ENCODE data around the gene STK11IP. TPM values are rescaled to one million over a fixed set of nuclear protein-coding genes. Genes with fewer than 3 reads are reported as not detected.

The STK11IP gene
- polyA plus RNA-seq, 1 donor from 2014 or later, result 9.2 TPM

DNA sequence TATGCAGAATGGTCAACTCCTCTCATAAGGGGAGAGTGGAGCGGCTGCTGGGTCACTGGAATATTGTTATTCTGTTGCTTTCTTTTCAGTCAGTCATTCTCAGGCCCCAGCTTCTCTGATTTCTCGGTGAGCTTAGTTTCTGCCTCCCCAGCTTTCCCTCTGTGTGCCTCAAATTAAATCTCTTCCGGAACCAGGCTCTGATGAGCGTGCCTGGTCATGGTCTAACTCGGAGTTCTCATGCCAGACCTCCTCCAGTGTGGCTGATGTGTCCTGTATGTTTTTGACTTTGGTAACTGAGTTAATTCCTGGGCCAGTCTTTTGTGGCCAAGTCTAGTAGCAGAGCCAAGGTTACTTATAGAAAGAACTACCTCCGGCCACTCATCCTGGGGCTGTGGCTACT is 4.9 kb upstream of the STK11IP start:
- peaks cover 10% of the 10 kb centered on the region for H3K27me3 Mint-ChIP-seq
- H3K4me3 Mint-ChIP-seq, result peak overlapping the region in 1 of 4 donors; percentile 69
- H3K9me3 Mint-ChIP-seq, result no peaks in the 10 kb centered on the region
- peaks cover 2 to 10% (median 3%) of the 10 kb centered on the region in 3 donors for H3K4me1 Mint-ChIP-seq
- H3K27ac Mint-ChIP-seq, result no peak overlapping the region
- H3K36me3 Mint-ChIP-seq, result peaks cover 1% of the 10 kb centered on the region

DNA sequence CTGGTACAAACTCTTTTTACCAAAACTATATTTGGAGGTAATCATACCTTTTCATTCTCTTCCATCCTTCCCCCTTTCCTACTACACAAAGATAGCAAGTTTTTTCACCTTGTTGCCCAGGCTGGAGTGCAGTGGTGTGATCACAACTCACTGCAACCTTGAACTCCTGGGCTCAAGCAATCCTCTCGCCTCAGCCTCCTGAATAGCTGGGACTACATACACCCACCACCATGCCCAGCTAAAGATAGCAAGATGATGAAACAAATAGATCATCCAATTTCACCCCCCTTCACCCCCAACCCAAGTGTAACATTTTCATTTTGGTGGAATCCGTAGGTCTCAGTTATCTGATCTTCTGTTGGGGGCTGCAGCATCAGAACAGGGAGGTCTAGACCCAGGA is 4.5 kb upstream of the STK11IP start:
- no peaks in the 10 kb centered on the region for H3K9me3 Mint-ChIP-seq
- peak overlapping the region in 1 of 4 donors; percentile 69 for H3K4me3 Mint-ChIP-seq
- peaks cover 5 to 11% (median 5%) of the 10 kb centered on the region in 3 donors for H3K4me1 Mint-ChIP-seq
- no peak overlapping the region for H3K27ac Mint-ChIP-seq
- peaks cover 1% of the 10 kb centered on the region for H3K36me3 Mint-ChIP-seq
- peaks cover 10% of the 10 kb centered on the region for H3K27me3 Mint-ChIP-seq

DNA sequence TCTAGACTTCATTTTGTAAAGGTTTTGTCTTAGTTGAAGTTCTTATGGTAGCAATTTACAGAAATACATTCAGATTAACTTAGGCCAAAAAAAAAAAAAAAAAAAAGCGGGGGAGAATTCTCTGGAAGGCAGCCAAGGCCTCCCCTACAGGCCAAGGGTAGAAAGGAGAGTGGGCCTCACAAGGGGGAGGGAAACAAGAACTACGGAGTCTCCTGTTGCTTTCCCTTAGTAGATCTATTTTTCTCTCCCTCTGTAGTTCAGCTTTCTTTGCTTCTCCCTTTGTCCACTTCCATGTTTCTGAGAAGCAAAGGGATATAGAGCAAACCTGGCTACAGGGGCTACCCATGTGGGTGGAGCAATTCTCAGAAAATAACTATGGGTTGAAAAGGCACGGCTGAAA is 2.4 kb upstream of the STK11IP start:
- H3K4me3 Mint-ChIP-seq, result peak overlapping the region in 2 of 4 donors; percentile 81 to 94
- no peaks in the 10 kb centered on the region for H3K9me3 Mint-ChIP-seq
- H3K27me3 Mint-ChIP-seq, result peaks cover 8% of the 10 kb centered on the region
- H3K27ac Mint-ChIP-seq, result peak overlapping the region in 1 of 3 donors; percentile 64
- H3K4me1 Mint-ChIP-seq, result peaks cover 7 to 16% (median 16%) of the 10 kb centered on the region in 3 donors
- H3K36me3 Mint-ChIP-seq, result peaks cover 1% of the 10 kb centered on the region

DNA sequence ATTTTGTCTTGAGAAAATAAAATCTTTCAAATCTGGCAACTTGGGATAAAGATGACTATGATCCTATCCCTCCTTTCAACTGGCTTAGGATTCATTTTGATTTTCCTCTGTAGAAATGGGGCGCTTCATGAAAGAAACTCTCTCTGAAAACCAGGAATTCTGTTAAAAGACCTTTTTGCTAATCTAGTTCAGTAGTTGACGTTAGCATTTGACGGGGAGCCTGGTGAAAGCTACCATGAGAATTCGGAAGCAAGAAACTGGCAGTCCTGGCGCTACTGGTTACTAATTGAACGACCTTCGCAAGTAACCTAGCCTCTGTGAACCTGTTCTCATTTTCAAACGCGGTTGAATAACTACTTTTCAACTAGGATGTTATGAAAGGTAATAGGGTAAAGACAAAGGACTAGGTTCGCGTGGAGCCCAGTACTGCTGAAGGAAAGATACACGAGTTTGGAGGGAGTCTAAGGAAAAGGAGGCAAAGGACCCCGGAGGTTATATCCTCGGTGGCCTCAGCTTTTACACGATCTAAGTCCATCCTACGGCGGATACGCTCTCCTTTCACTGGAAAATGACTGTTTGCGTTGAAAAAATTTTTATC is 604 bp upstream of the STK11IP start:
- Mint-ChIP-seq H3K27me3 (peaks cover 8% of the 10 kb centered on the region), H3K4me3 (peak overlapping the region; percentile 94 to 98 (median 96)), H3K27ac (peak overlapping the region; percentile 95 to 99 (median 96)), H3K36me3 (peaks cover 2% of the 10 kb centered on the region), H3K9me3 (no peaks in the 10 kb centered on the region), H3K4me1 (peaks cover 7 to 20% (median 16%) of the 10 kb centered on the region in 3 donors)

DNA sequence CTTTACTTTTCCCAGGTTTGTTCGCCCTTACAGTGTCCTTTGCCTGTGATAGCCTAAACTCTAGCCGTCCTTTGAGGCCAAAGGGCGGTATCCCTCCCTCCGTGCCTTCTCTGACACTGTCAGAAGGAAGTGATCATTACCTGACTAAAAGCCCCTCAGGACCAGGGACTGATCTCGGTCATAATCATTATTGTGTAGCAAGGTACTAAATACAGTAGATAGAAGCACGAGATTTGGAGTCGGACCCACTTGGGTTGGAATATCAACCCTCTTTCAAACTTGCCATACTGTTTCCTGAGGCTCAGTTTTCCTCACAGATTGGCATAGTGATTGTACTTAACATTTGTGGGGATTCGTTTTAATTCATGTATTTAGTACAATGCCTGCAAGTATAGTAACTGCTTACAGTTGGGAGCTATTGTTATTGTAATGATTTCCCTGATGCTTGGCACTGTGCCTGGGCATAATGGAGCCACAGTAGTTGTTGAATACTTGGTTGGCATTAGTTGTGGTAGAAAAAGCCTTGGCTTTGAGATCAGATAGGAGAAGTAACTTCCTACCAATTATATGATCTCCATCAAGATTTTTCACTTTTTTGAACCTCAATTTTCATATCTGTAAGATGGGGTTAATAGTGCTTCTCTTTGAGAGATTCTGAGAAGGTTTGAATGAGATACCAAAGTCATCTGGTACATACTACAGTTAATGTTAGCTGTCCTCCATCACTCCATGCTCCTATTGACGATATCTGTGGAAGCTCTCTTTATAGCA is 836 bp downstream of the STK11IP start:
- H3K27me3 Mint-ChIP-seq, result peaks cover 3% of the 10 kb centered on the region
- peaks cover 3% of the 10 kb centered on the region for H3K36me3 Mint-ChIP-seq
- peak overlapping the region; percentile 94 to 98 (median 96) for H3K4me3 Mint-ChIP-seq
- H3K4me1 Mint-ChIP-seq, result peaks cover 7 to 21% (median 18%) of the 10 kb centered on the region in 3 donors
- H3K9me3 Mint-ChIP-seq, result no peaks in the 10 kb centered on the region
- H3K27ac Mint-ChIP-seq, result peak overlapping the region; percentile 95 to 99 (median 96)

DNA sequence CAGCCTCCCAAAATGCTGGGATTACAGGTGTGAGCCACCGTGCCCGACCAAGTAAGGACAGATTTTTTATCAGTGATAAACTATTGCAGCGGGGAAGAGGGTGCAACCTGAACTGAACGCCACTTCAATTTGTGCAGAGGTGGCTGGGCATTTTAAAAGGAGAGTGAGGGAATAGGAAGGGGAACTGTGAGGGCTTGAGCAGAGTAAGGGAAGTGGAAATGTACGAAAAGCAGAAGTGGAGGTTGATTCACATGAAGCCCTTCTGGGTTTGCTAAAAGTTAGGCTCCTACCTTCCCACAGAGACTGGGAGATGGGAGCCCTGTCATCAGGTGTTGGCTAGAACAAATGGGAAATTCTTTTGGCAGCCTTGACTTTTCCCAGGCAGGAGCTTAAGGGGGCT is 6.1 kb downstream of the STK11IP start:
- H3K27ac Mint-ChIP-seq, result peak overlapping the region; percentile 23 to 68 (median 57)

DNA sequence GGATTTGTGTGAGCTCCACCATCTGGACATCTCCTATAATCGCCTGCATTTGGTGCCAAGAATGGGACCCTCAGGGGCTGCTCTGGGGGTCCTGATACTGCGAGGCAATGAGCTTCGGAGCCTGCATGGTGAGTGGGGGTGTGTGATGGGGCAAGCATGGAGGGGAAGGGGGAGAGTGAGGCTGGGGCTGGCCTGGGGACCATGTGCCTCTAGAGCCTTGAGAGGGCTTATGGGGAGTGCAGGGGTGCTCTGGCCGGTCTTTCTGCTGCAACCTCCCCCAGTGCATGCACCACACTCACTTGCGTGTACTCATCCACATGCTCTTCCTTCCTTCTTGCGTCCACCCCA is 7.9 kb downstream of the STK11IP start:
- Mint-ChIP-seq H3K9me3 (no peaks in the 10 kb centered on the region), H3K4me3 (no peak overlapping the region), H3K4me1 (peaks cover 9 to 13% (median 10%) of the 10 kb centered on the region in 3 donors), H3K27me3 (no peaks in the 10 kb centered on the region), H3K36me3 (peaks cover 9% of the 10 kb centered on the region), H3K27ac (no peak overlapping the region)

More for the DNA sequence above, 6.1 kb downstream of the STK11IP start:
- Mint-ChIP-seq H3K9me3 (no peaks in the 10 kb centered on the region), H3K4me3 (peak overlapping the region in 2 of 4 donors; percentile 9 to 85), H3K36me3 (peaks cover 6% of the 10 kb centered on the region), H3K27me3 (no peaks in the 10 kb centered on the region), H3K4me1 (peaks cover 9 to 17% (median 11%) of the 10 kb centered on the region in 3 donors)

DNA sequence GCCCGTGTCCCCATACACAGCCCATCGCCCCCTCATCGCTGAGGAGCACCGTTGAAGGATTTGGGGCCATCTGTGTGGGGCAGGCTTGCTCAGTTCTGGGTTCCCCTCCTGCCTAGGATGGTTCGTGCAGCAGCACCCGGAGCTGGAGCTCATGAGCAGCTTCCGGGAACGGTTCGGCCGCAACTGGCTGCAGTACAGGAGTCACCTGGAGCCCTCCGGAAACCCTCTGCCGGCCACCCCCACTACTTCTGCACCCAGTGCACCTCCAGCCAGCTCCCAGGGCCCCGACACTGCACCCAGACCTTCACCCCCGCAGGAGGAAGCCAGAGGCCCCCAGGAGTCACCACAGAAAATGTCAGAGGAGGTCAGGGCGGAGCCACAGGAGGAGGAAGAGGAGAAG is 10.3 kb downstream of the STK11IP start:
- Mint-ChIP-seq H3K4me3 (no peak overlapping the region), H3K9me3 (no peaks in the 10 kb centered on the region), H3K27ac (no peak overlapping the region), H3K27me3 (no peaks in the 10 kb centered on the region), H3K36me3 (peaks cover 9% of the 10 kb centered on the region), H3K4me1 (peaks cover 15 to 19% (median 15%) of the 10 kb centered on the region in 3 donors)

DNA sequence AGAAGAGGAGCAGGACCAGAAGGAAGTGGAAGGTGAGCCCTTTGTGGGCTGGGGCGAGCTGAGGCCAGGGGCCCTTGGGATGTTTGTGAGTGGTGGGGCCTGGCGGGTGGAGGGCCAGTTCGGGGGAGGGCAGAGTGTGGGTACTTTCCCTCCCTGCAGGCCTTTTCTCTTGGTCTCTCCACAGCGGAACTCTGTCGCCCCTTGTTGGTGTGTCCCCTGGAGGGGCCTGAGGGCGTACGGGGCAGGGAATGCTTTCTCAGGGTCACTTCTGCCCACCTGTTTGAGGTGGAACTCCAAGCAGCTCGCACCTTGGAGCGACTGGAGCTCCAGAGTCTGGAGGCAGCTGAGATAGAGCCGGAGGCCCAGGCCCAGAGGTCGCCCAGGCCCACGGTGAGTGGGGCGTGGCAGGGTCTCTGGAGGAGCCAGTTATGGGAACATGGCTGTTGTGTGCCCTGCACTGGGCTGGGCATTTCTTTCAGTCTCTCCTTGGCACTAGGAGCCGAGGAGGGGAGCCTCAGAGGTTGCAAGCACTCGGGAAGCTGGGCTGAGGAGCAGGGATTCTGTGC is 10.8 kb downstream of the STK11IP start:
- Mint-ChIP-seq H3K36me3 (peaks cover 9% of the 10 kb centered on the region), H3K4me3 (no peak overlapping the region), H3K4me1 (peaks cover 14 to 19% (median 16%) of the 10 kb centered on the region in 3 donors), H3K27me3 (no peaks in the 10 kb centered on the region), H3K27ac (no peak overlapping the region), H3K9me3 (no peaks in the 10 kb centered on the region)

DNA sequence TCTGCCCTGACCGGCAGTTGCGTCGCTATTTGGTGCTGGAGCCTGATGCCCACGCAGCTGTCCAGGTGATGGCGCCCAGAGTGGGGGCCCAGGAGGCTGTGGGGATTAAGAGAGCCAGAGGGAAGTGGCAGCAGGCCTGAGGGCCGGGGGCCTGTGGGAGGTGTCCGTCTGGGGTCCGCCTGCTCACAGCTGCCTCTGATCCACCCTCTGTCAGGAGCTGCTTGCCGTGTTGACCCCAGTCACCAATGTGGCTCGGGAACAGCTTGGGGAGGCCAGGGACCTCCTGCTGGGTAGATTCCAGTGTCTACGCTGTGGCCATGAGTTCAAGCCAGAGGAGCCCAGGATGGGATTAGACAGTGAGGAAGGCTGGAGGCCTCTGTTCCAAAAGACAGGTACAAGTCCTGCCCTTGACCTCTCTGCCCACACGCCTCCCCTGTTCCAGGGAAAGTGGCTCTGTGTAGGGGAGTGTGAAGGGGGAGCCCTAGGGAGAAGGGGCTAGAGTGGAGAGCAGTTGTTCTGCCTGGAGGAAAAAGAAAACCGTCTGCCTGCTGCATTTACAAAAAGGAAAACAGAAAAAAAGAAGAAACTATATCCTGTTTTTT is 11.6 kb downstream of the STK11IP start:
- Mint-ChIP-seq H3K9me3 (no peaks in the 10 kb centered on the region), H3K27ac (no peak overlapping the region), H3K27me3 (no peaks in the 10 kb centered on the region), H3K4me3 (no peak overlapping the region), H3K36me3 (peaks cover 10% of the 10 kb centered on the region), H3K4me1 (peaks cover 8 to 11% (median 9%) of the 10 kb centered on the region in 3 donors)

DNA sequence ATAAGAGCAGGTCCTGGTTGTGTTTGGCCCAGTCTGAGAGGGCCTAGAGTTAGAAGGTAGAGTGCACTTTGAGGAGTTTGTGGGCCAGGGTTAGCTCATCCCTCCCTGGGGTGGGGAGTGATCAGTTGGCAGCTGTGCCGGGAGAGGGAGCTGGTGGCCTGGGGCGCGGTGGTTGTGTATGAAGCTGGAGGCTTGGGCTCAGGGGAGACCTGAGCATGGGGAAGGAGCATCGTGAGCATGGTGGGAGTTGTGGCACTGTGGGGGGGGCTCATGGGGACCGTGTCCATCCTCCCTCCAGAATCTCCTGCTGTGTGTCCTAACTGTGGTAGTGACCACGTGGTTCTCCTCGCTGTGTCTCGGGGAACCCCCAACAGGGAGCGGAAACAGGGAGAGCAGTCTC is 13.6 kb downstream of the STK11IP start:
- peaks cover 14% of the 10 kb centered on the region for H3K36me3 Mint-ChIP-seq
- H3K27ac Mint-ChIP-seq, result peak overlapping the region in 1 of 3 donors; percentile 73
- no peaks in the 10 kb centered on the region for H3K27me3 Mint-ChIP-seq
- H3K4me3 Mint-ChIP-seq, result no peak overlapping the region
- H3K9me3 Mint-ChIP-seq, result no peaks in the 10 kb centered on the region
- peaks cover 7 to 8% (median 8%) of the 10 kb centered on the region in 3 donors for H3K4me1 Mint-ChIP-seq

DNA sequence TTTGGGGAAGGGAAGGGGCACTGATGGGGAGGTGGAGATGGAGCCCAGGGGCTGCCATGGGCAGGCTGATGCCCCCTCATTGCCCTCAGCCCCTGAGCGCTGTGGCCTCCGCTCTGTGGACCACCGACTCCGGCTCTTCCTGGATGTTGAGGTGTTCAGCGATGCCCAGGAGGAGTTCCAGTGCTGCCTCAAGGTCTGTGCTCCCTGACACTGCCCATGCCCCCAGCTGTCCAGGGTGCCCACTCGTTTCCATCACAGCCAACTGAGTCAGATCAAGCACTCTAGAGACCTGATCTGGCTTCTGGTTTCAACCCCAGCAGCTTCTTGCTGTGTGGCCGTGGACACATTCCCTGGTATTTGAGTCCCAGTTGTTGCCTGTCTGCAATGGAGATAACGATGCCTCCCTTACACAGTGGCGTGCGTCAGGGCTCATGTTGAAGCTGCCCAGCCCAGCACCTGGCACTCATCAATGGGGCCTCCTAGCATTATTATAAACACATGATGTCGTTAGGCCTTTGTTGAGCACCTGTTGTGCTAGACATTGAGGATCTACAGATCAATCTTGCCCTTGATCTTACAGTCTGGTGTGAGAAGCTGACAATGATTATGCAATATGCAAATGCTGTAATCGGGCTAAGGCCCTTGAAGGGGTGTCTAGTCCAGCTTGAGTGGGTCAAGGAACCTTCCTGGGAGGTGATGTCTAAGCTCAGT is 14.4 kb downstream of the STK11IP start:
- Mint-ChIP-seq H3K4me3 (peak overlapping the region in 2 of 4 donors; percentile 7 to 41), H3K27me3 (no peaks in the 10 kb centered on the region), H3K36me3 (peaks cover 14% of the 10 kb centered on the region), H3K9me3 (no peaks in the 10 kb centered on the region), H3K27ac (peak overlapping the region in 2 of 3 donors; percentile 50 to 90), H3K4me1 (peaks cover 7 to 8% (median 8%) of the 10 kb centered on the region in 3 donors)

DNA sequence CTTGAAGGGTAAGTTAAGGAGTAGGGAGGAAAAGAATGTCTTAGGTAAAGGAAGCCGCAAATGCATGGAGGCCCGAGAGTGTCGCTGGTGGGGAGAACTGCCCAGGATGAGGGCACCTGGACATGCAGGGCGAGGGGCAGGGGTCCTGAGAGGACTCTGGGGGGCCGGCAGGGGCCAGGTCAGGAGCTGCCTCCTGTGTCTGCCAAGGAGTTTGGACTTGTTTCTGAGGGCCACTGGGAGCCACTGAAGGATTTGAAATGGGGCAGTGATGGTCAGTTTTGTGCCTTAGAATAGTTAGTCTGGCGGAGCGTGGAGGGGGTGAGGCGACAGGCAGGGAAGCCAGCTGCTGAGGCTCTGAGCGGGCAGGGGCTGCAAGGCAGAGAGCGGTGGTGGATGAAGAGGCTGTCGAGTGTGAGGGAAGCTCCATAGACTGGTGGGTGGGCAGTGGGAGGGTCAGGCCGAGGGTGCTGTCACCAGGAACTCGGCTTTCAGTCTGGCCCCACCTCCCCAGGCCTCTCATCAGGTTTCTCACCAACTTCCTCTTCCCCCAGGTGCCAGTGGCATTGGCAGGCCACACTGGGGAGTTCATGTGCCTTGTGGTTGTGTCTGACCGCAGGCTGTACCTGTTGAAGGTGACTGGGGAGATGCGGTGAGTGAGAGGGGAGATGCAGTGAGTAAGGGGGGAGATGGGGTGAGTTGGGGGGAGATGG is 15.1 kb downstream of the STK11IP start:
- Mint-ChIP-seq H3K27me3 (no peaks in the 10 kb centered on the region), H3K9me3 (no peaks in the 10 kb centered on the region), H3K36me3 (peaks cover 12% of the 10 kb centered on the region), H3K27ac (peak overlapping the region in 2 of 3 donors; percentile 50 to 90), H3K4me1 (peaks cover 7 to 8% (median 8%) of the 10 kb centered on the region in 3 donors), H3K4me3 (peak overlapping the region in 3 of 4 donors; percentile 41 to 72 (median 64))

DNA sequence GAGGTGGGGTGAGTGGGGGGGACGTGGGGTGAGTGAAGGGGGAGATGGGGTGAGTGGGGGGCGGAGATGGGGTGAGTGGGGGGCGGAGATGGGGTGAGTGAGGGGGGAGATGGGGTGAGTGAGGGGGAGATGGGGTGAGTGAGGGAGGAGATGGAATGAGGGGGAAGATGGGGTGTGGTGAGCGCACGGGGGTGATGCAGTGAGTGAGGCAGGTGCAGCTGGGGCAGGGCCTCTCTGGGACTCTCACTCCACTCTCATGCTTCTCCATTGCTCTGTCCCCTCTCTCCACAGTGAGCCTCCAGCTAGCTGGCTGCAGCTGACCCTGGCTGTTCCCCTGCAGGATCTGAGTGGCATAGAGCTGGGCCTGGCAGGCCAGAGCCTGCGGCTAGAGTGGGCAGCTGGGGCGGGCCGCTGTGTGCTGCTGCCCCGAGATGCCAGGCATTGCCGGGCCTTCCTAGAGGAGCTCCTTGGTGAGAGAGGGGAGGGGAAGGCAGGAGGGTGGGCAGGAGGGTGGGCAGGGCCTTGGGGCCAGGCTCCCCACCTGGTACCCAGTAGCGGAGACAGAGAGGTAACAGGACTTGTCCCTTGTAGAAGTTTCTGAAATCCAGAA is 15.9 kb downstream of the STK11IP start:
- no peak overlapping the region for H3K27ac Mint-ChIP-seq

More for the DNA sequence above, 15.9 kb downstream of the STK11IP start:
- no peaks in the 10 kb centered on the region for H3K9me3 Mint-ChIP-seq
- peaks cover 12% of the 10 kb centered on the region for H3K36me3 Mint-ChIP-seq
- no peaks in the 10 kb centered on the region for H3K27me3 Mint-ChIP-seq
- H3K4me1 Mint-ChIP-seq, result peaks cover 7 to 8% (median 8%) of the 10 kb centered on the region in 3 donors
- H3K4me3 Mint-ChIP-seq, result no peak overlapping the region

Data from IgD-negative memory B cell (primary cell).